GM12892 (cell line): ENCODE results near the gene GPC2.

Experiments used
- POLR2A ChIP-seq: IDR thresholded peaks from 2 replicates; pipeline ENCODE4 v1.6.1; 2011; ENCODE audit warnings: low read depth, low read length, control low read depth
- POLR2AphosphoS5 ChIP-seq: IDR thresholded peaks from 2 replicates; pipeline ENCODE4 v1.6.1; 2011; ENCODE audit warnings: low read depth, low read length, control low read depth

GRCh38 chr7:100147278-100147677, 29.9 kb downstream of the GPC2 start:
- TF ChIP-seq POLR2A (no peak), POLR2AphosphoS5 (no peak)
